ENCODE data around the gene HTR4. TPM values are rescaled to one million over a fixed set of nuclear protein-coding genes. Genes with fewer than 3 reads are reported as not detected.

HTR4 gene
- total RNA-seq, 2 donors from 2014 or later, result not detected

DNA sequence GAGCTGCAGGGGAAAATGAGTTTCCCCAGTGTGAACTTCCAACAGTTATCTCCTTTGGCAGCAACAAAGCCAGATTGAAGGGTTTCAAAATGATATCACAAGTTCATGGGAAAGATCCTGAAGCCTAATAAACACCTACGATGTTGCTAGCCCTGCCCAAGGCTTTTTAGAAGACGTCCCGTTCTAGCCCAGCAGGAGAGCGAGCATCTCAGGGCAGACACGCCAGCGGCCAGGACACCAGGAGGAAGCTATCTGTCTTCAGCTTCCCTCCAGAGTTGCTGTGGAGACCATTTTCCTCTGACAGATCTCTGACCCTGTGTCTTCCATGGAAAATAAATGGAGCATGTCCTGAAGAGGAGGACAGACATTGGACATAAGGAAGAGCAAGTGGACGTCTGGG lies 172.1 kb downstream of the HTR4 start:
- no peak overlapping the region for H3K27ac ChIP-seq (ENCODE audit: low read depth, low read length)

DNA sequence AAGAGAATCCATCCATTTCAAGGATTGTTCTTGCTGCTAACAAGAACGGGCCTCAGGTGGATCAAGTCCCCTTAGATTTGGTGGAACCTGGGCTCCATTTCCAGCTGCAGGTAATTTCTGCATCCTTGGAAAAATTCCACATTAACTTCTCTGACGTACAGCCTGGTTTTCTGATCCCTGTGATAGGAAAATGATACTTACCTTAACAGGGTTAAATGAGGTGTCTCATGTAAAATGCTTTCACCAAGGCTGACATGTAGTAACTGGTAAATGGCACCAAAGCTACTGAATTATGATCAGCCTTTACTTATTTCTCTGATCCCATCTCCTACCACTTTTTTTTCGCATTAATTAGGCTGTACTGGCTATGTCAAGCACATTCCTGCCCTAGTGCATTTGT lies 176.9 kb downstream of the HTR4 start:
- H3K4me3 Mint-ChIP-seq, result no peak overlapping the region
- WGBS, 2 experiments (ENCODE audit: insufficient coverage in 1 of 2, insufficient read length in 1 of 2), result 89 to 92% methylated on average over 3 of the region's 3 CpGs
- H3K4me3 ChIP-seq (ENCODE audit: low read length), result no peak overlapping the region
- no peaks in the 10 kb centered on the region for H3K36me3 Mint-ChIP-seq (ENCODE audit: low read depth)
- TF ChIP-seq, protein P1, sequence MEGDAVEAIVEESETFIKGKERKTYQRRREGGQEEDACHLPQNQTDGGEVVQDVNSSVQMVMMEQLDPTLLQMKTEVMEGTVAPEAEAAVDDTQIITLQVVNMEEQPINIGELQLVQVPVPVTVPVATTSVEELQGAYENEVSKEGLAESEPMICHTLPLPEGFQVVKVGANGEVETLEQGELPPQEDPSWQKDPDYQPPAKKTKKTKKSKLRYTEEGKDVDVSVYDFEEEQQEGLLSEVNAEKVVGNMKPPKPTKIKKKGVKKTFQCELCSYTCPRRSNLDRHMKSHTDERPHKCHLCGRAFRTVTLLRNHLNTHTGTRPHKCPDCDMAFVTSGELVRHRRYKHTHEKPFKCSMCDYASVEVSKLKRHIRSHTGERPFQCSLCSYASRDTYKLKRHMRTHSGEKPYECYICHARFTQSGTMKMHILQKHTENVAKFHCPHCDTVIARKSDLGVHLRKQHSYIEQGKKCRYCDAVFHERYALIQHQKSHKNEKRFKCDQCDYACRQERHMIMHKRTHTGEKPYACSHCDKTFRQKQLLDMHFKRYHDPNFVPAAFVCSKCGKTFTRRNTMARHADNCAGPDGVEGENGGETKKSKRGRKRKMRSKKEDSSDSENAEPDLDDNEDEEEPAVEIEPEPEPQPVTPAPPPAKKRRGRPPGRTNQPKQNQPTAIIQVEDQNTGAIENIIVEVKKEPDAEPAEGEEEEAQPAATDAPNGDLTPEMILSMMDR (conservative IDR thresholded peaks at IDR 0.05), result no peak
- peaks cover 27% of the 10 kb centered on the region for H3K27me3 ChIP-seq (ENCODE audit: control insufficient read depth, insufficient read depth, low read length, poor library complexity, severe bottlenecking)
- no peaks in the 10 kb centered on the region for H3K9me3 Mint-ChIP-seq
- no peaks in the 10 kb centered on the region for H3K4me1 Mint-ChIP-seq
- H3K27me3 Mint-ChIP-seq (ENCODE audit: insufficient read depth), result peaks cover 8% of the 10 kb centered on the region
- H3K4me1 ChIP-seq (ENCODE audit: control insufficient read depth, insufficient read depth, low read length), result no peaks in the 10 kb centered on the region
- H3K9me3 ChIP-seq (ENCODE audit: control insufficient read depth, low read length), result no peaks in the 10 kb centered on the region
- no peak for DNase-seq
- no peak overlapping the region for H3K27ac Mint-ChIP-seq
- no peaks in the 10 kb centered on the region for H3K36me3 ChIP-seq (ENCODE audit: control insufficient read depth, insufficient read depth, low read length)
- no peak overlapping the region for H3K9ac ChIP-seq (ENCODE audit: extremely low read depth, low read length, poor library complexity, severe bottlenecking)
- H3K27ac ChIP-seq (ENCODE audit: low read depth, low read length), result no peak overlapping the region

More for the DNA sequence above, 172.1 kb downstream of the HTR4 start:
- H3K27me3 Mint-ChIP-seq (ENCODE audit: insufficient read depth), result peaks cover 38% of the 10 kb centered on the region
- Histone ChIP-seq H3K4me3 (ENCODE audit: low read length) (no peak overlapping the region), H3K27me3 (ENCODE audit: control insufficient read depth, insufficient read depth, low read length, poor library complexity, severe bottlenecking) (peaks cover 26% of the 10 kb centered on the region), H3K9me3 (ENCODE audit: control insufficient read depth, low read length) (no peaks in the 10 kb centered on the region), H3K36me3 (ENCODE audit: control insufficient read depth, insufficient read depth, low read length) (no peaks in the 10 kb centered on the region), H3K9ac (ENCODE audit: extremely low read depth, low read length, poor library complexity, severe bottlenecking) (no peak overlapping the region), H3K4me1 (ENCODE audit: control insufficient read depth, insufficient read depth, low read length) (no peaks in the 10 kb centered on the region)
- no peaks in the 10 kb centered on the region for H3K4me1 Mint-ChIP-seq
- H3K27ac Mint-ChIP-seq, result no peak overlapping the region
- no peaks in the 10 kb centered on the region for H3K9me3 Mint-ChIP-seq
- no peaks in the 10 kb centered on the region for H3K36me3 Mint-ChIP-seq (ENCODE audit: low read depth)
- TF ChIP-seq, protein P1 (conservative IDR thresholded peaks at IDR 0.05), result no peak
- WGBS, 2 experiments (ENCODE audit: insufficient coverage in 1 of 2, insufficient read length in 1 of 2), result 86 to 87% methylated on average over 7 of the region's 7 CpGs
- H3K4me3 Mint-ChIP-seq, result no peak overlapping the region
- DNase-seq, result peak; percentile 55

DNA sequence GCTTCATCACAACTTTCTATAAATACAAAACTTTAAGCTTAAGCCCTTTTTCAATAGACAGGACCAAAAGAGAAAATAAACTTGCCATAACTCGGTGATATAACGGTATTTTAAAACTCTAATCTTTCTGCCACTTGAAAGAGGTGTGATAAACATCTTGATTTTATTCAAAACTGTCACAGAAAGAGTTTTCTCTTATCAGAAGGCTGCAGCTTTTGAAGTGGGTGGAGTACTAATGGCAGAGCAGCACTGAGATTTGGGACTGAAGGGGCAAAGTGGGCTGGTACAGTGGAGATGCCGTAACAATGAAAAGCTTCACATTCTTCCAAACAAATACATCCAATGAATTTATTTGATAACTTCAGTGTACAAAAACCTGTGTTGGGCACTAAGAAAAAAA lies 178.0 kb downstream of the HTR4 start:
- Histone ChIP-seq H3K4me1 (ENCODE audit: control insufficient read depth, insufficient read depth, low read length) (no peaks in the 10 kb centered on the region), H3K9me3 (ENCODE audit: control insufficient read depth, low read length) (no peaks in the 10 kb centered on the region), H3K27me3 (ENCODE audit: control insufficient read depth, insufficient read depth, low read length, poor library complexity, severe bottlenecking) (peaks cover 27% of the 10 kb centered on the region), H3K27ac (ENCODE audit: low read depth, low read length) (no peak overlapping the region), H3K4me3 (ENCODE audit: low read length) (no peak overlapping the region), H3K9ac (ENCODE audit: extremely low read depth, low read length, poor library complexity, severe bottlenecking) (no peak overlapping the region), H3K36me3 (ENCODE audit: control insufficient read depth, insufficient read depth, low read length) (no peaks in the 10 kb centered on the region)
- Mint-ChIP-seq H3K4me1 (no peaks in the 10 kb centered on the region), H3K4me3 (no peak overlapping the region), H3K27ac (no peak overlapping the region), H3K27me3 (ENCODE audit: insufficient read depth) (peaks cover 8% of the 10 kb centered on the region), H3K36me3 (ENCODE audit: low read depth) (no peaks in the 10 kb centered on the region), H3K9me3 (no peaks in the 10 kb centered on the region)
- TF ChIP-seq, protein P1 (conservative IDR thresholded peaks at IDR 0.05), result no peak
- no peak for DNase-seq
- WGBS, 2 experiments (ENCODE audit: insufficient coverage in 1 of 2, insufficient read length in 1 of 2), result 93% methylated on average over 3 of the region's 3 CpGs; no CpG with 5 or more reads in 1 of the 2 experiments

Data from endodermal cell (in vitro differentiated cells).